HepG2 (cell line): ENCODE data around the gene RNFT2. TPM values are rescaled to one million over a fixed set of nuclear protein-coding genes. Genes with fewer than 3 reads are reported as not detected.

Source experiments
- CTCF ChIP-seq: sonication (generic); formaldehyde crosslinking; IDR thresholded peaks from 2 replicates; pipeline ENCODE4 v1.5.0; 2020; ENCODE audit warnings: mild to moderate bottlenecking, missing genetic modification reagents, moderate library complexity
- MXI1 ChIP-seq: IDR thresholded peaks from 3 replicates; pipeline ENCODE4 v1.6.1; 2012; ENCODE audit warnings: low read depth, low read length, inconsistent platforms, borderline replicate concordance
- NFE2L2 ChIP-seq: fragments of 150-350 bp; IDR thresholded peaks from 2 replicates; pipeline ENCODE4 v1.6.1; 2014; ENCODE audit warnings: low read length
- RORA ChIP-seq: sonication (generic); formaldehyde crosslinking; IDR thresholded peaks from 2 replicates; pipeline ENCODE4 v1.5.0; 2020; ENCODE audit warnings: mild to moderate bottlenecking, missing genetic modification reagents, moderate library complexity
- SP5 ChIP-seq: IDR thresholded peaks from 2 replicates; pipeline ENCODE4 v1.6.1; 2016; ENCODE audit warnings: low read depth, borderline replicate concordance
- SRF ChIP-seq: IDR thresholded peaks from 2 replicates; pipeline ENCODE4 v1.6.1; 2011; ENCODE audit warnings: mild to moderate bottlenecking, low read depth, low read length, moderate library complexity
- ZMAT5 ChIP-seq: sonication (generic); formaldehyde crosslinking; IDR thresholded peaks from 2 replicates; pipeline ENCODE4 v1.5.0; 2020; ENCODE audit warnings: mild to moderate bottlenecking, low read depth, missing genetic modification reagents, borderline replicate concordance
- ZNF18 ChIP-seq: sonication (generic); formaldehyde crosslinking; IDR thresholded peaks from 2 replicates; pipeline ENCODE4 v1.8.0; 2022; ENCODE audit warnings: mild to moderate bottlenecking, missing genetic modification reagents; ENCODE audit not compliant: insufficient replicate concordance
- ZNF281 ChIP-seq: sonication (generic); formaldehyde crosslinking; IDR thresholded peaks from 2 replicates; pipeline ENCODE4 v1.4.0; 2020; ENCODE audit warnings: missing genetic modification reagents, borderline replicate concordance
- ZNF407 ChIP-seq: sonication (generic); formaldehyde crosslinking; IDR thresholded peaks from one replicate; pipeline ENCODE4 v1.5.1; 2020; ENCODE audit warnings: mild to moderate bottlenecking, missing genetic modification reagents; ENCODE audit errors: not compliant biosample characterization
- polyA plus RNA-seq, 8 experiments: library from polyadenylated mRNA; depleted of rRNA in 3 of 8; stranded (reverse) in 7 of 8; unstranded in 1 of 8; fragments of >200 nt; fragmentation: Illumina TruSeq in 4 of 8; extraction: Trizol in 4 of 8; gene quantifications; 2 replicates each; pipeline versions ENCODE4 v1.2.1 to v1.2.3, GENCODE V29; 2011 to 2016; ENCODE audit warnings: low read depth in 4 of 8, missing spikeins in 1 of 8, mixed read lengths in 1 of 8; ENCODE audit not compliant: insufficient read depth in 1 of 8
- total RNA-seq, 5 experiments: library from RNA; depleted of rRNA; stranded (reverse); fragments of >200 nt; fragmentation: Illumina TruSeq; extraction: Trizol; gene quantifications; 2 replicates each; pipeline ENCODE4 v1.2.3, GENCODE V29; 2016; ENCODE audit warnings: low read depth in 1 of 5

Gene RNFT2
- total and polyA plus RNA-seq, 2 of the 13 experiments (the other 11 are each of a cell fraction or from before 2014, with no cell fraction given), result 3.3 to 8.3 TPM

- no peak for TF ChIP-seq ZNF407 (CRISPR knock-in tag)
- TF ChIP-seq SP5 (CRISPR knock-in tag), result no peak
- TF ChIP-seq ZNF18 (CRISPR knock-in tag), result no peak
- TF ChIP-seq RORA (CRISPR knock-in tag), result no peak
- no peak for TF ChIP-seq ZMAT5
- TF ChIP-seq SRF, result peak; percentile 92
- TF ChIP-seq NFE2L2, result no peak
- TF ChIP-seq CTCF (CRISPR knock-in tag), result no peak
- TF ChIP-seq MXI1, result no peak
- peak; percentile 91; the same call in 1 of the 2 replicates for TF ChIP-seq ZNF281 (CRISPR knock-in tag)
These were observed 126.5 kb downstream of the RNFT2 start (continued) for GRCh38 chr12:116864371-116865160.
